Panc1 (cell line): ENCODE data around the gene FHAD1.

Experiments used
- CTCF ChIP-seq: fragments of 450-650 bp; IDR thresholded peaks from 2 replicates; pipeline ENCODE4 v1.5.1; 2017; ENCODE audit warnings: mild to moderate bottlenecking
- POLR2AphosphoS5 ChIP-seq: IDR thresholded peaks from 2 replicates; pipeline ENCODE4 v1.6.1; 2012; ENCODE audit warnings: mild to moderate bottlenecking, low read depth, low read length, moderate library complexity
- REST ChIP-seq, 2 experiments: IDR thresholded peaks; 2 replicates each; pipeline ENCODE4 v1.6.1; 2011 to 2012; ENCODE audit warnings: low read depth in 2 of 2, control low read depth in 1 of 2, low read length in 1 of 2, mild to moderate bottlenecking in 1 of 2, moderate library complexity in 1 of 2; ENCODE audit not compliant: insufficient read depth in 1 of 2
- SIN3A ChIP-seq: IDR thresholded peaks from 2 replicates; pipeline ENCODE4 v1.6.1; 2012; ENCODE audit warnings: low read depth, mild to moderate bottlenecking, low read length, moderate library complexity, borderline replicate concordance; ENCODE audit not compliant: insufficient read depth
- TCF7L2 ChIP-seq: IDR thresholded peaks from 2 replicates; pipeline ENCODE4 v1.6.1; 2011; ENCODE audit warnings: mild to moderate bottlenecking, low read depth, low read length, inconsistent platforms

GRCh38 chr1:15295696-15296095, 48.7 kb downstream of the FHAD1 start:
- no peak for TF ChIP-seq CTCF
- TF ChIP-seq SIN3A, result no peak
- no peak for TF ChIP-seq POLR2AphosphoS5
- no peak for TF ChIP-seq TCF7L2
- no peak for TF ChIP-seq REST (IDR thresholded peaks at IDR 0.05; ENCODE audit: insufficient read depth in 1 of 2, low read depth in 2 of 2, low read length in 1 of 2)
